Calu3 (cell line): Measurements from ENCODE around the gene PRKCA. TPM values are rescaled to one million over a fixed set of nuclear protein-coding genes. Genes with fewer than 3 reads are reported as not detected.

Experiments used
- BruUV-seq: library from RNA; stranded (reverse); fragments of 400-500 nt; replicated peaks from 2 replicates; lab custom pipeline; 2021; lab: Mats Ljungman, UMichigan
- CTCF ChIA-PET: fragments of 300-600 bp; sonication (Branson Sonifier 250); formaldehyde crosslinking; loops from one replicate; lab custom pipeline; 2022; ENCODE audit warnings: antibody characterized with exemption; lab: Charles Lee
- DNase-seq: peaks from one replicate; pipeline ENCODE4 v3.0.0; 2022
- H3K27ac Mint-ChIP-seq: one replicate; pipeline ENCODE4 v1.8.0; 2022; ENCODE audit warnings: mixed read lengths; ENCODE audit not compliant: unreplicated experiment
- H3K27me3 Mint-ChIP-seq: one replicate; pipeline ENCODE4 v1.8.0; 2022; ENCODE audit warnings: mixed read lengths; ENCODE audit not compliant: unreplicated experiment
- H3K36me3 Mint-ChIP-seq: one replicate; pipeline ENCODE4 v1.8.0; 2022; ENCODE audit warnings: mild to moderate bottlenecking, moderate library complexity, mixed read lengths; ENCODE audit not compliant: insufficient read depth, unreplicated experiment
- H3K4me1 Mint-ChIP-seq: one replicate; pipeline ENCODE4 v1.8.0; 2022; ENCODE audit warnings: mild to moderate bottlenecking, low read depth, mixed read lengths; ENCODE audit not compliant: unreplicated experiment
- H3K4me3 Mint-ChIP-seq: one replicate; pipeline ENCODE4 v1.8.0; 2022; ENCODE audit warnings: mild to moderate bottlenecking, low read depth, moderate library complexity, mixed read lengths; ENCODE audit not compliant: unreplicated experiment
- H3K9me3 Mint-ChIP-seq: one replicate; pipeline ENCODE4 v1.8.0; 2022; ENCODE audit warnings: low read depth, mixed read lengths; ENCODE audit not compliant: unreplicated experiment
- CTCF ChIP-seq: fragments of 200-600 bp; IDR thresholded peaks from one replicate; pipeline ENCODE4 v1.8.0; 2022; ENCODE audit warnings: antibody characterized with exemption; ENCODE audit not compliant: unreplicated experiment
- intact Hi-C: fragments of 100-400 bp; cut with micrococcal nuclease; formaldehyde crosslinking; loops from one replicate; pipeline ENCODE4 v1.10.0; 2022; ENCODE audit not compliant: unreplicated experiment
- total RNA-seq: library from RNA; stranded (reverse); gene quantifications from 2 replicates; pipeline ENCODE4 v1.2.3, GENCODE V29; 2022

Gene PRKCA
- total RNA-seq, 1 experiment from 2014 or later: 126 TPM

GRCh38 chr17:66678061-66678460 is 375.6 kb downstream of the PRKCA start:
- Mint-ChIP-seq H3K36me3 (peaks cover 16% of the 10 kb centered on the region), H3K27ac (no peak overlapping the region), H3K4me1 (peaks cover 42% of the 10 kb centered on the region), H3K27me3 (no peaks in the 10 kb centered on the region), H3K9me3 (no peaks in the 10 kb centered on the region), H3K4me3 (no peak overlapping the region)
- no peak for DNase-seq
- BruUV-seq: no TSS peak
- TF ChIP-seq CTCF: no peak
- intact Hi-C loops: loop anchor here (10.0 kb wide), 1 partner anchor 213 kb away; no protein-coding TSS in a partner anchor
- CTCF ChIA-PET: interaction anchor here (0.7 kb wide), 1 partner anchor 262 kb away, joined by 4 read pairs; no protein-coding TSS in a partner anchor

- CTCF ChIA-PET: no interaction called here
- intact Hi-C loops: loop anchor here (10.0 kb wide), 1 partner anchor 214 kb away; no protein-coding TSS in a partner anchor
- H3K4me1 Mint-ChIP-seq: peaks cover 38% of the 10 kb centered on the region
- H3K9me3 Mint-ChIP-seq: no peaks in the 10 kb centered on the region
- no peak for DNase-seq
- H3K27me3 Mint-ChIP-seq: no peaks in the 10 kb centered on the region
- peaks cover 15% of the 10 kb centered on the region for H3K36me3 Mint-ChIP-seq
- H3K27ac Mint-ChIP-seq: no peak overlapping the region
- no peak for TF ChIP-seq CTCF
- H3K4me3 Mint-ChIP-seq: no peak overlapping the region
- BruUV-seq: no TSS peak
Measured at GRCh38 chr17:66678827-66679226, 376.4 kb downstream of the PRKCA start.

- peaks cover 34% of the 10 kb centered on the region for H3K4me1 Mint-ChIP-seq
- intact Hi-C loops: loop anchor here (10.0 kb wide), 1 partner anchor 215 kb away; no protein-coding TSS in a partner anchor
- no peaks in the 10 kb centered on the region for H3K9me3 Mint-ChIP-seq
- no TSS peak for BruUV-seq
- no peak for DNase-seq
- H3K27me3 Mint-ChIP-seq: no peaks in the 10 kb centered on the region
- H3K27ac Mint-ChIP-seq: no peak overlapping the region
- no peak for TF ChIP-seq CTCF
- H3K36me3 Mint-ChIP-seq: peaks cover 10% of the 10 kb centered on the region
- CTCF ChIA-PET: no interaction called here
- H3K4me3 Mint-ChIP-seq: no peak overlapping the region
Measured at GRCh38 chr17:66679631-66680517, 377.5 kb downstream of the PRKCA start.

GRCh38 chr17:66682283-66682682 is 379.9 kb downstream of the PRKCA start:
- H3K27ac Mint-ChIP-seq: no peak overlapping the region
- H3K9me3 Mint-ChIP-seq: no peaks in the 10 kb centered on the region
- CTCF ChIA-PET: interaction anchor here (0.6 kb wide), 1 partner anchor 8 kb away, joined by 3 read pairs; no protein-coding TSS in a partner anchor
- no peak for TF ChIP-seq CTCF
- H3K27me3 Mint-ChIP-seq: no peaks in the 10 kb centered on the region
- no TSS peak for BruUV-seq
- intact Hi-C loops: no loop called here
- H3K4me3 Mint-ChIP-seq: no peak overlapping the region
- peaks cover 4% of the 10 kb centered on the region for H3K36me3 Mint-ChIP-seq
- peaks cover 23% of the 10 kb centered on the region for H3K4me1 Mint-ChIP-seq
- no peak for DNase-seq
